HS-27A (cell line): ENCODE data around the gene PPIF.
A peak's percentile ranks its signal among the peaks of the same experiment; 100 is the strongest.

Source experiments
- DNase-seq: peaks from one replicate; pipeline ENCODE4 v3.0.0-alpha.2; 2012; ENCODE audit warnings: low read depth, missing footprints

The PPIF gene

DNA sequence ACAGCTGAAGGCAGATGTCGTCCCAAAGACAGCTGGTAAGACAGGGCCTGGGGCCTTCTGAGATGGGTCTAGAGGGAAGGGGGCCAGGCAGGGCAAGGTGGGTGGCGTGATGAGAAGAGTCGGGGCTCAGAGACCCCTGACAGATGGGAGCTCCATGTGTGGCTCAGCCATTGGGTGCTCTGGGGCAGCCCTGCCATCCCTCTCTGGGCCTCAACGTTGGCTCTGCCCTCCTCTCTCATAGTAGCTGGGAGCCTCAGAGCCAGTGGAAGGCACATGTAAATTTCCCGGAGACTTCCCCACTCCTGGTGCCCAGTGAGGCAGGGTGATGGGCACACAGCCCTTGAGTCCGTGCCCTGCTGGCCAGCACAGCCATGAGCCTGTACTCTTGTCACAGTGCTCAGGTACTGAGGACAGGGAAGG lies 1.8 kb downstream of the PPIF start:
- DNase-seq, result no peak

DNA sequence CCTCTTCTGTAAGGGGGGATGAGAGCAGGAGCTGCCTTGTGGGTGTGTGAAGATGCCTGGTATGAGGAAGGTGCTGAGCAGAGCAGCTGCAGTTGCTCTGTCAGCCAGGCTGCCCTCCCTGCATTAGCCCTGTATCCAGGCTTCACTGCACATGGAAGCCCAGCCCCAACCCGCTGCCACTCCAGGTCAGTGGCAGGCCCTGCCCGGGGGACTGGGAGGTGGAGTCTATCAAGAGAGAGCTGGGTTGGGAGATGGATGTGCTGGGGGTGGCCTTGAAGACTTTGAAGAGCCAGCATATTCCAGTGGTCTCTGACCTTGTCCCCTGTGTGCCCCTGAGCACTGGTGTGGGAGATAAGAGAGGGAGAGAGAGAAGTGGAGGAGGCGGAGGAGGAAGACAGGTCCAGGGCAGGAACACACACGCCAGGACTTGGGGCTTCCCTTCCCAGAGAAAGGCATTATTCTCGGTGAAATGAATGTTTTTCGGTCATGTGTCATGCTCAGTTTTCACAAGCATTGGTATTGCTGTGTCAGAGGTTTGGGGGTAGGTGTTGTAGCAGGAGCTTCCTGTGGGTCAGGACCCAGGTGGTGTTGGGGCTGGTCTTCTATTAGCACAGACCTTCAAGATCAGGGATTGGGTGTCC lies 2.6 kb downstream of the PPIF start:
- DNase-seq, result no peak

DNA sequence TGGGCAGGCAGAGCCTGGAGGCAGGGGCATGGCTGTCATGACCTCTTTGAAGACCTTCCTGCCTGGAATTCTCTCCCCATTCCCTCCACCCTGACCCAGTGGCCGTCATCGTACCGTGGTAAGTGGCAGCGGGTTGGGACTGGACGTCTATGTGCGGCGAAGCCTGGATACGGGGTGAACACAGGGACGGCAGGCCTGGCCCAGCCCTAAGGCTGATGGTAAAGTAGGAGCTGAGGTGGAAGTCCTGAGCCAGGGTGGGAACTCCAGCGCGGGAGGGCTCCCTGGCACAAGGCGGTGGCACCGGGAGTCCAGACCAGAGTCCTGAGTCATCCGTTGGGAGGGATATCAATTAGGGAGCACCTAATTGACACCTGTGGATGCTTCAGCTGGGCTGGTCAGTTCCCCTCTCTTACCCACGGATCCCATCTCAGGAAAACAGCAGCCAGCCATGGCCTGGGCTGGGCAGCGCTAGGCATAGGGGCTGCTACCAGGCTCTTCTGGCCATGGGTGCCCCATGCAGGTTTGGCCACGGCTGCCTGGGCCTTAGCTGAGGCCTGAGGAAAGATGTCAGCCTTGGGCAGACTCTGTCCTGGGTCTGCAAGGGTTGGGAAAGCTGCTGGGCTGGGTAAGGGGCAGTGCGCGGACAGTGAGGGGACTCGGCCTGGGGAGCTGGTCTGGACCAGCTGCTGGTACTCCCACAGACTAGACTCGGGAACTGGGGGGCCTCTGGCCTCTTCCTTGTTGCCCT lies 3.3 kb downstream of the PPIF start:
- no peak for DNase-seq

- no peak for DNase-seq
These were observed 4.1 kb downstream of the PPIF start for GRCh38 chr10:79351332-79351731.

DNA sequence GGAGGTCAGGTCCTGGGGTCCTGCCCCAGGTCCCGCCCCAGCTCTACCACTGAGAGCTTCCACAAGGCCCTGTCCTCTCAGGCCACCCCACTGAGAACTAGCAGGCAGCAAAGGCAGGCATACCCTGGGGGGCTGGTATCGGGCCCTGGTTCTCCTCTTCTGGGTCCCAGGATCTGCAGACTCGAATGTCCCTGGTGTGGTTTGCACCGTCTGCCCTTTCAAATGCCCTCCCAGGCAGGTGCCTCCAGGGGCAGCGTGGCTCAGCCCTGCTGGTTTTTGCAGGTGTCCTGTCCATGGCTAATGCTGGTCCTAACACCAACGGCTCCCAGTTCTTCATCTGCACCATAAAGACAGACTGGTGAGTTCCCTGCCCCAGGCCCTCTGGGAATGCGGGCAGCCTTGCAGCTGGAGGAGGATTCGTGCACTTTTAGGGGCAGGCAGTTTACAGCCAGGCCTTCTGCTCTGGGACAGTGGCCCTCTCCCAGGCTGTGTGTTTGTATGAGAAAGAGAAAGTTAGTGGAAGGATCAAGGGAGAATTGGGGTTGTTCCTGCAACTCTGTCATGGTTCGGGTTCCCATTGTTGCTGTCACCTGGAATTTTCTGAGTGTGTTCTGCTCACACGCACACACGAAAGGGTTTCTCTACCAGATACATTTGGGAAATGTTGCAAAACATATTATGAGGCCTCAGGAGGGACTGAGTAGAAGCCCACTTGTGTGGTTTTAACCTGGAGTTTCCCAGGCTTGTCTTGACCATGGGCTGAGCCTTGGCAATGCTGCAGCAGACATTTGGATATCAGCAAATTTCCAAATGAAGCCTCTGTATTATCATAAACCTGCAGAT lies 5.0 kb downstream of the PPIF start:
- DNase-seq, result no peak

DNA sequence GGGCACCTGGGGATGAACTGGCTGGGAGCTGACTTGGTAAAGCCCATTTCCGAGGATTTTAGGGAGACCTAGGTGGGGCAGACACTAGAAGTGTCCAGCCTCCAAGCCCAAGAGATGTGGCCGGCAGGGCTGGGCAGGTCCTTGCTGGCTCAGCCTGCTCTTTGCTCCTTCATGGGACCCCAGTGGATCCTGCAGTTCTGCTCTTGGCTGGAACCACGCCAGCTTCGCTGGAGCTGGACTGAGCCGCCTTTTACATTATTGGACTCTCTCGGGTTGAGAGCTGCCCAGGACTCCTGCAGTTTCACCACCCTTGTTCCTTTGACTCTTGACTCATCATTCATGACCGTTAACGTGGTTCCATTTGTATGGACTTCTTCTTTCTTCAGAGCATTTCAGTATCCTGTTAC lies 5.7 kb downstream of the PPIF start:
- no peak for DNase-seq

GRCh38 chr10:79353726-79354125 lies 6.5 kb downstream of the PPIF start:
- no peak for DNase-seq

DNA sequence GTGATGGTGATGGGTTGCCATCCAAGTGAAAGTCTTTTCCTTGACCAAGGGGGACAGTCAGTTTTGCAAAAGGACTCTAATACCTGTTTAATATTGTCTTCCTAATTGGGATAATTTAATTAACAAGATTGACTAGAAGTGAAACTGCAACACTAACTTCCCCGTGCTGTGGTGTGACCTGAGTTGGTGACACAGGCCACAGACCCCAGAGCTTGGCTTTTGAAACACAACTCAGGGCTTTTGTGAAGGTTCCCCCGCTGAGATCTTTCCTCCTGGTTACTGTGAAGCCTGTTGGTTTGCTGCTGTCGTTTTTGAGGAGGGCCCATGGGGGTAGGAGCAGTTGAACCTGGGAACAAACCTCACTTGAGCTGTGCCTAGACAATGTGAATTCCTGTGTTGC lies 6.9 kb downstream of the PPIF start:
- DNase-seq, result no peak

DNA sequence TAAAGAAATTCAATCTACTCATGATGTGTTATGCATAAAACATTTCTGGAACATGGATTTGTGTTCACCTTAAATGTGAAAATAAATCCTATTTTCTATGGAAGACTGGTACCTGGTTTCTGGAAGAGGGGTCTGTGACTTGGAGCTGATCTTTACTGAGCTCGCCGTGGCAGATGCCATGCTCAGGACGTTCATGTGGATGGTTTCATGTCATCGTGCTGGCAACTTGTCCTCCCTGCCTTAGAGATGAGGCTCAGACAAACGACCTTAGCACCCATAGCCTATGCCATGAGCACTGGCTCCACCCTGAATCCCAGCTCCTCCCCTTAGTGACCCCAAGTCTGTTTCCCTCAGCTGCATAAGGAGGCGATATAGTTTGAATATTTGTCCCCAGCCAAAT lies 7.3 kb downstream of the PPIF start:
- DNase-seq, result no peak

DNA sequence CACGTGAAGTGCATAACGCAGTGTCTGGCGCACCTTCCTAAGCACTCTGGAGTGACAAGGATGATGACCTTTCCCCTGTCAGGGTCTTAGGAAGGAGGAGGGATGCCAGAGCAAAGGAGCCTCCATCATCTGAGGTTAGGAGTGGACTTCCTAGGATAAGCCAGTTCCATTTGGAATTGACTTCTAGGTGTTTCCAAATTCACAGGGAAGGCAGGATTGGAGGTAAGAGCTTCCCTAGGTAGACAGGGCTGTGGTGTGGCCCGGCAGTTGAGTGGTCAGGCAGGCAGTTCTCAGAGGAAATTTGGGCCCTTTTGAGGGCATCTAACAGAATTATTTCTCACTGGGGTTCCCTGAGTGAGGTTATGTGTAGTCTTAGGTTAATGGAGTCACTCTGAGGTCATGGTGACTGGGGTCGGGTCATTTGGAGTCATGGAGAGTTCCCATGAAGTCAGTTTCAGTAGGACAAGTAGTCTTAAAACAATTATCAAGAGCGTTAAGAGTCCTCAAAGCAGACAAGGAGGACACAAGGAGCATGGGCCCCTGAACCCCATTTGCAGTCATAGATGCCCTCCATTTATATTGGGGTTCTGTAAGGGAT lies 8.2 kb downstream of the PPIF start:
- DNase-seq, result no peak

DNA sequence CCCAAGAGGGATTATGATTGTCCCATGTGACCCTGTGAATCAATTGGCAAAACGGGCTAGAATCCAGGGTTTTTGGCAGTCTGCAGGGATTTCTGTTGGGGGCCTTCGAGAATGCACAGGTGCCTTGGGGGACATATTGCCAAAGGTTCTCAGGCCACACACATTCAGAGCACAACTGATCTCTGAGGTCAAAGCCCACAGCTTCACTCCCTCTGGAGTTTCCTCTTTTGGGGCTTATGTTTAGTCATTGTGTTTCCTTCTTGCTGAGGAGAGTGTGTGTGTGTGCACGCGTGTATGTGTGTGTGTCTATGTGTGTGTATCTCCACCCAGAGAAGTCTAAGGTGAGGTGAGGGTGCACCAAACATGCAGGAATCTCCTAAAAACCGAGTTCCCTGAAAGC lies 8.8 kb downstream of the PPIF start:
- DNase-seq, result no peak

- no peak for DNase-seq
These were observed 9.9 kb downstream of the PPIF start for GRCh38 chr10:79357180-79357579.

DNA sequence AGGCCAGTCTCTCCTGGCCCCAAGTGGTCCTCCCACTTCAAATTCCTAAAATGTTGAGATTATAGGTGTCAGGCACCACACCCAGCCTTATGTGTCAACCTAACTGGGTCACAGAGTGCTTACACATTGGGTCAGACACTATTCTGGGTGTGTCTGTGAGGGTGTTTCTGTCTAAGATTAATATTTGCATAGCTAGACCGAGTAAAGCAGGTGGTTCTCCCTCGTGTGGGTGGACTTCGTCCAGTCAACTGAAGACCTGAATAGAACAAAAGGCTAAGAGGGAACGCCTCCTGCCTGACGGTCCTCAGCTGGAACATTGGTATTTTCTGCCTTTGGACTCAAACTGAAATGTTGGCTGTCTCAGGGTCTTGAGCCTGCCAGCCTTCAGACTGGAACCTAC lies 11.5 kb downstream of the PPIF start:
- no peak for DNase-seq

GRCh38 chr10:79359816-79360498 lies 12.7 kb downstream of the PPIF start:
- DNase-seq, result no peak

DNA sequence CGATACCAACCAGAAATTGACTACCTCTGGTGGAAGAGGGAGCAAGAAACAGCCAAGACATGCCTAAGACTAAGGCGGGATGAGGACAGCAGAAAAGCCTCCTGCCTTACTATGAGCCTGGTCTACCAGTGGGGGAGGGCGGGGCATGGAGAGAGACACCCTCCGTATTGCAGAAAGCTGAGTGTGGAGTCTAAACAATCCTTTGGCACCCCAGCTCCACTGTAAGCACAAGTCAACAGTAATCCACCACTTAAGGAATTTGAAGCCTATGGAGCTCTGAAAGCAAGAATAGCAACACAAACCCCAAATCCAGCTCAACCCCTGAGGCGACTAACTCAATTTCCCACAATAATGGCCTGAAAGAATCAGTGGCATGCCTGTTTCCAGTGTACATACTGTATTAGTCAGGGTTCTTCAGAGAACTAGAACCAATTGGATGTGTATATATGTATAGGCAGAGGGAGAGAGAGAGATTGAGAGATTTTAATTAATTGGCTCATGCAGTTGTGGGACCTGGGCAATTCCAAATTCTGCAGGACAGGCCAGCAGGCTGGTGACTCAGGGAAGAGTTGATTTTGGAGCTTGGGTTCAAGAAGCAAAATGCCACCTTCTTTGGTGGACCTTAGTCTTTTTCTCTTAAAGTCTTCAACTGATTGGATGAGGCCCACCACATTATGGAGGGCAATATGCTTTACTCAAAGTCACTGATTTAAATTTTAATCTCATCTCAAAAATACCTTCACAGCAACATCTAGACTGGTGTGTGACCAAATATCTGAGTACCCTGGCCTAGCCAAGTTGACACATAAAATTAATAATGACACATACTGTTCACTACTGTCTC lies 13.5 kb downstream of the PPIF start:
- no peak for DNase-seq

GRCh38 chr10:79361726-79362397 lies 14.6 kb downstream of the PPIF start:
- no peak for DNase-seq

DNA sequence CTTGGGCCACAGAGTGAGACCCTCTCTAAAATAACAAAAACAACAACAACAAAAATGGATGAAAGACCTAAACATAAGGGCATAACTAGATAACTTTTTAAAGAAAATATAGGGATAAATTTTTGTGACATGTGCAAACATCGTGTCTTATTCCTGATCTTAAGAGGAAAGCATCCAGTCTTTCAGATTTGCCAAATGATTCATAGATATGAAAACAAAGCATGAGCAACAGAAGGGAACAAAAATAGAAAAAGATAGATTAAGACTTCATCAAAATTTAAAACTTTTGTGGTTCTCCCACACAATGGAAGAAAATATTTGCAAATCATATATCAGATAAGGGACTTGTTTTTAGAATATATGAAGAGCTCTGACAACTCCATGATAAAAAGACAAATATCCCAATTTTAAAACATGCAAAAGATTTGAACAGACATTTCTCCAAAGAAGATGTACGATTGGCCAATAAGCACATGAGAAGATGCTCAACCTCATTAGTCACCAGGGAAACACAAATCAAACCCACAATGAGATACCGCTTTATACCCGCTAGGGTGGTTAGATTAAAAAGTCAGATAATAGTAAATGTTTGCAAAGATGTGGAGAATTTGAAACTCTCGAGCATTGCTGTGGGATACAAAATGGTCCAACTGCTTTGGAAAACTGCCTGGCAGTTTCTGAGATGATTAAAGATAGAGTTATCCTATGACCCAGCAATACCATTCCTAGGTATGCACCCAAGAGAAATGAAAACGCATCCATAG lies 20.3 kb downstream of the PPIF start:
- no peak for DNase-seq

GRCh38 chr10:79372871-79373270 lies 25.6 kb downstream of the PPIF start:
- no peak for DNase-seq

DNA sequence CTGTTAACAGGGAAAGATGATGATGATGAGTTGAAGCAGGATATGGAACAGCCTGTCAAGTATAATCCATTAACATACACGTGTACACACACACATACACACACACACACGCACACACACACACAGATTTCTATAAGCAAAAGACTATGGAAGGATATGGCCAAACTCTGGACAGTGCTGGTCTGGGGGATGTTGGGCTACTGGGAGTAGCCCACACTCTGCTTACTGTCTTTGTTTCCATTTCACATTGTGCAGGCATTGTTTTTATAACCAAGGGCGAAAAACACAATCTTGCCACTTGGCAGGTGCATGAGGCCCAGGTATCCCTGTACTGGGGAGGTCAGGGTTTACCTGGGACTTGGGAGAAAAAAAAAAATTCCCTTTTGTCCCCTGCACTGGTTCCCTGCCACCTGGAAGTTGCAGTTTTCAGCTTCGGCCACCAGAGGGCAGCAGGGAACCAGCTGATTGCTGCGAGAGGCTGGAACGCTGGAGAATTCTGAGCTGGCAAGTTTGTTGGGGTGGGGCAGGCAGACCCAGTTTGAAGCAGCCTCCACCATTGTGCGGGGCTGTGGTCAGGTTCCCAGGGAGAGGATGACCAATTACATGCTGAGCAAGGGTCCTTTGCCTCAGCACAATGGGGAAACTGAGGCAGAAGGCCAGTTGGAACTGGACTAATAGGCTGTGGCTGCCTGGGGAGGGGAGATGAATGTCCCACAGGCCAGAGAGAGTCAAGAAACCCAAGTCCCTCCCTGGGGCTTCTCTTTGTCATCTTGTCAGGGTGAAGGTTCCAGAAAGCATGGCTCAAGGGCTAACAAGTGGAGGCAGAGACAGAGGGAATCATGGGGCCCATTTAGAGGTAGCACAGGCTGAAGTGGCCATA lies 27.3 kb downstream of the PPIF start:
- DNase-seq, result peak; percentile 12
